Activated T-helper 17 cell treated with anti-CD3 and anti-CD28 coated beads, Interleukin-2, amount 50 U/mL, for 72 hours (primary cell): ENCODE measurements around the gene KHNYN. TPM values are rescaled to one million over a fixed set of nuclear protein-coding genes. Genes with fewer than 3 reads are reported as not detected.
A peak's percentile ranks its signal among the peaks of the same experiment; 100 is the strongest.
"Not testable (repeated sequence)": the region's sequence is repeated elsewhere in the genome, so short reads cannot be mapped to it uniquely, and the experiment has no call there.

Source experiments
- ATAC-seq: fragments of 150-1000 bp; cut with Tn5 transposase; replicated peaks from 2 replicates; pipeline ENCODE4 v1.10.0; 2021; ENCODE audit warnings: mild to moderate bottlenecking, moderate library complexity
- H3K27ac Mint-ChIP-seq: one replicate; pipeline ENCODE4 v1.8.0; 2022; ENCODE audit warnings: mixed read lengths
- H3K27me3 Mint-ChIP-seq: one replicate; pipeline ENCODE4 v1.8.0; 2022; ENCODE audit warnings: mixed read lengths
- H3K36me3 Mint-ChIP-seq: one replicate; pipeline ENCODE4 v1.8.0; 2022; ENCODE audit warnings: low read depth, mild to moderate bottlenecking, mixed read lengths
- H3K4me1 Mint-ChIP-seq: one replicate; pipeline ENCODE4 v1.8.0; 2022; ENCODE audit warnings: mixed read lengths
- H3K4me3 Mint-ChIP-seq: one replicate; pipeline ENCODE4 v1.8.0; 2022; ENCODE audit warnings: mild to moderate bottlenecking, mixed read lengths
- H3K9me3 Mint-ChIP-seq: one replicate; pipeline ENCODE4 v1.8.0; 2022; ENCODE audit warnings: mixed read lengths
- total RNA-seq, 2 donors: library from RNA; stranded (reverse); gene quantifications; one replicate each; pipeline ENCODE4 v1.2.3, GENCODE V29; 2022

The KHNYN gene
- total RNA-seq, 2 donors from 2014 or later, result 64.3 to 132 TPM

DNA sequence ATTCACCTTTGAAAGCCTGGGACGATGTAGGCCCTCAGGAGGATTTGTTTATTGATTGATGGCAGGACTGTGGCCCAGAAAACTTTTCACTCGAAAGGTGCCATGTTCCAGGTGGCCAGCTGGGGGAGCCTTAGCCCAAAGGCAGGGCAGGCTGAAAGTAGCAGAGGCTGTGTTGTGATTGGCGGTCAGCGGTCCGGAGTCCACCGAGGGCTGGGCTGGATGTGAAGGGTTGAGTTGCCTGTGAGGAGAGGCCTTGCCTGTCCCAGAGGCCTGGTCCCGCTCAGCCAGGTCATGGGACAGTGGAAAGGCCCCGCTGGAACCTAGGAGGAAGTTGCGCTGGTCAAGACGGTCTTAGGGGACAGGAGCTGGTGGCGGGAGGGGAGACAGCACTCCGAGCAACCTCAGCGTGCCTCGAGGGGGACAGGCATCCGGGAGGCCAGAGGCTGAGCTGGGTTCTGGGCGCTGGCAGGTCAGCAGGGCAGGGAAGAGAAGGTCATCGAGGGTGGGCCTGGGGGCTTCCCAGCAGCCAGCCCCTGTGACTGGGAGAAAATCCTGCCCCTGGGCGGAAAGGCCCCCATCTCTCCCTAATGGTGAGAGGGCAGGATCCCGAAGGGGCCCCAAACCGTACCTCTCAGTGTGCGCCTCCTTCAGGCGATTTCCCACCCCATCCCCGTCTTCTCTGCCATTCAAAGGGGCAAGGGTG, 52.0 kb downstream of the KHNYN start:
- H3K4me3 Mint-ChIP-seq, result no peak overlapping the region
- no peaks in the 10 kb centered on the region for H3K9me3 Mint-ChIP-seq
- peaks cover 3% of the 10 kb centered on the region for H3K4me1 Mint-ChIP-seq
- H3K36me3 Mint-ChIP-seq, result no peaks in the 10 kb centered on the region
- H3K27me3 Mint-ChIP-seq, result peaks cover 3% of the 10 kb centered on the region
- no peak overlapping the region for H3K27ac Mint-ChIP-seq
- peak; percentile 46 for ATAC-seq

GRCh38 chr14:24482699-24483303, 53.0 kb downstream of the KHNYN start:
- not testable (repeated sequence) for H3K9me3 Mint-ChIP-seq, H3K36me3 Mint-ChIP-seq, H3K27ac Mint-ChIP-seq, H3K4me3 Mint-ChIP-seq, ATAC-seq, H3K27me3 Mint-ChIP-seq, H3K4me1 Mint-ChIP-seq

DNA sequence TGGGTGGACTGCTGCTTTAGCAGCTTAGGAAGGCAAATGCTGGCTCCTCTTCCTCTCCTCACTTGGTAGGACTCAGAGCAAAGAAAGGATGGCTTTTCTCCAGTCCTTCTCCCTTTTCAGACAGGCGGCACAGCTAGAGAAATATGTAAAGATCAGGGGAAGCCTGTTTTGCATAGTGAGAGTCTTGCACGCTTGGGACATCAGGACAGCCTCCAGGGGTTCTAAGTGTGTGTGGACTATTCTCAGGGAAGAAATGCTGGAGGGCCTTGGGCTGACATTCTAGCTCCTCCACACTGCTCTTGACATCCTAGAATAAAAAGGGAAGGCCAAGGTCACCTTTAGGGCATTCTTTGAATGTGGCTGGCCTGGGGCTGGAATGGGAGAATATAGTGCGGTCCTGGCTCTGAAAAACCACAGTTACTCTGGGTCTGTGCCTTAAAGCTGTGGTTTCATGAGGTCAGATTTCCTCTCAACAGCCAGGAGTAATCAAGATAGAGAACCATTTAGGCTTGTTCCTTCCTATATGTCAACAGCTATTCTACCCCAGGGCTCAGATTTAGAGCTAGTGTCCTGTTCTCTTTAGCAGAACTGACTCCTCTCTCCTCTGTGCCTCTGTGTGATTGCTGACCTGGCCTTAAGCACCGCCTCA, 54.0 kb downstream of the KHNYN start:
- no peaks in the 10 kb centered on the region for H3K36me3 Mint-ChIP-seq
- no peak overlapping the region for H3K4me3 Mint-ChIP-seq
- peaks cover 3% of the 10 kb centered on the region for H3K4me1 Mint-ChIP-seq
- peak; percentile 21 for ATAC-seq
- H3K27me3 Mint-ChIP-seq, result peaks cover 3% of the 10 kb centered on the region
- no peak overlapping the region for H3K27ac Mint-ChIP-seq
- no peaks in the 10 kb centered on the region for H3K9me3 Mint-ChIP-seq

Other genes starting within 250 kb of the KHNYN start
- 10 to 100 TPM; 34.0 to 78.7 TPM for gene IPO4, start 241.1 kb upstream of the KHNYN start, total RNA-seq
- 10 to 100 TPM; 28.6 to 33.4 TPM for gene TM9SF1, start 234.5 kb upstream of the KHNYN start, total RNA-seq
- under 1 TPM in 1 of 2 donors, not detected in 1; 0.82 TPM for gene TSSK4, start 224.3 kb upstream of the KHNYN start, total RNA-seq
- gene CHMP4A, start 216.5 kb upstream of the KHNYN start, total RNA-seq, result 10 to 100 TPM; 62.8 to 69.8 TPM
- gene MDP1, start 213.9 kb upstream of the KHNYN start, total RNA-seq, result 1 to 10 TPM; 4.0 to 7.1 TPM
- gene NEDD8, start 197.6 kb upstream of the KHNYN start, total RNA-seq, result 100 to 1,000 TPM; 128 to 243 TPM
- gene GMPR2, start 197.0 kb upstream of the KHNYN start, total RNA-seq, result 10 to 100 TPM; 73.2 to 85.0 TPM
- gene TINF2, start 187.3 kb upstream of the KHNYN start, total RNA-seq, result 10 to 100 TPM; 61.4 to 76.4 TPM
- 10 to 100 TPM; 16.1 to 18.2 TPM for gene TGM1, start 166.8 kb upstream of the KHNYN start, total RNA-seq
- 10 to 100 TPM; 61.0 to 68.3 TPM for gene RABGGTA, start 158.4 kb upstream of the KHNYN start, total RNA-seq
- 10 to 100 TPM; 12.6 to 14.2 TPM for gene DHRS1, start 130.2 kb upstream of the KHNYN start, total RNA-seq
- gene NOP9, start 130.1 kb upstream of the KHNYN start, total RNA-seq, result 10 to 100 TPM; 21.2 to 42.2 TPM
- 10 to 100 TPM; 14.9 to 28.1 TPM for gene CIDEB, start 122.0 kb upstream of the KHNYN start, total RNA-seq
- gene LTB4R2, start 119.8 kb upstream of the KHNYN start, total RNA-seq, result 10 to 100 TPM in 1 of 2 donors, 1 to 10 TPM in 1; 8.7 to 13.5 TPM
- 10 to 100 TPM; 11.6 to 21.4 TPM for gene LTB4R, start 118.5 kb upstream of the KHNYN start, total RNA-seq
- gene ADCY4, start 94.9 kb upstream of the KHNYN start, total RNA-seq, result 10 to 100 TPM in 1 of 2 donors, 1 to 10 TPM in 1; 2.3 to 10.5 TPM
- 10 to 100 TPM; 12.9 to 17.4 TPM for gene RIPK3, start 90.0 kb upstream of the KHNYN start, total RNA-seq
- under 1 TPM in 1 of 2 donors, not detected in 1; 0.66 TPM for gene NFATC4, start 61.8 kb upstream of the KHNYN start, total RNA-seq
- under 1 TPM in 1 of 2 donors, not detected in 1; 0.04 TPM for gene NYNRIN, start 31.0 kb upstream of the KHNYN start, total RNA-seq
- 10 to 100 TPM; 11.1 to 14.6 TPM for gene CBLN3, start 286 bp upstream of the KHNYN start, total RNA-seq
- gene SDR39U1, start 12.8 kb downstream of the KHNYN start, total RNA-seq, result 10 to 100 TPM; 36.6 to 45.7 TPM
- gene CMA1, start 78.3 kb downstream of the KHNYN start, total RNA-seq, result under 1 TPM in 1 of 2 donors, not detected in 1; 0.80 TPM
- gene CTSG, start 146.3 kb downstream of the KHNYN start, total RNA-seq, result not detected
- gene GZMH, start 179.7 kb downstream of the KHNYN start, total RNA-seq, result 1 to 10 TPM; 3.7 to 6.5 TPM
- gene GZMB, start 204.2 kb downstream of the KHNYN start, total RNA-seq, result 1,000 to 10,000 TPM; 1,048 to 1,422 TPM